ENCODE measurements around the gene ACTR8.

The ACTR8 gene

DNA sequence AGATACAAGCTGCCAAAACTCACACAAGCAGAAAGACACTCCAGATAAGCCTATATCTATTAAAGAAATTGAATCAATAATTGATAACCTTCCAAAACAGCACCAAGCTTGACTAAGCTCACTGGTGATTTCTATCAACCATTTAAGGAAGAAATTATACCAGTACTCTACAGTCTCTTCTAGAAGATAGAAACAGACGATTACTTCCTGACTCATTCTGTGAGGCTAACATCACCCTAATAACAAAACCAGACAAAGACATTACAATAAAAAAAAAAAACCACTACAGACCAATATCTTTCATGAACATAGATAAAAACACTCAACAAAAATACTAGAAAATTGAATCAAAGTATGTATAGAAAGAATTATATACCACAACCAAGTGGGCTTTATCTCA is 55.9 kb downstream of the ACTR8 start:
- Histone ChIP-seq H3K36me3 (ENCODE audit: control insufficient read depth, low read length) (no peaks in the 10 kb centered on the region), H4K20me1 (ENCODE audit: control insufficient read depth, insufficient read depth, low read depth, low read length) (no peaks in the 10 kb centered on the region)
- no peak for TF ChIP-seq EZH2phosphoT487 (IDR thresholded peaks at IDR 0.05; ENCODE audit: borderline replicate concordance, low read length)
- TF ChIP-seq, protein P1, sequence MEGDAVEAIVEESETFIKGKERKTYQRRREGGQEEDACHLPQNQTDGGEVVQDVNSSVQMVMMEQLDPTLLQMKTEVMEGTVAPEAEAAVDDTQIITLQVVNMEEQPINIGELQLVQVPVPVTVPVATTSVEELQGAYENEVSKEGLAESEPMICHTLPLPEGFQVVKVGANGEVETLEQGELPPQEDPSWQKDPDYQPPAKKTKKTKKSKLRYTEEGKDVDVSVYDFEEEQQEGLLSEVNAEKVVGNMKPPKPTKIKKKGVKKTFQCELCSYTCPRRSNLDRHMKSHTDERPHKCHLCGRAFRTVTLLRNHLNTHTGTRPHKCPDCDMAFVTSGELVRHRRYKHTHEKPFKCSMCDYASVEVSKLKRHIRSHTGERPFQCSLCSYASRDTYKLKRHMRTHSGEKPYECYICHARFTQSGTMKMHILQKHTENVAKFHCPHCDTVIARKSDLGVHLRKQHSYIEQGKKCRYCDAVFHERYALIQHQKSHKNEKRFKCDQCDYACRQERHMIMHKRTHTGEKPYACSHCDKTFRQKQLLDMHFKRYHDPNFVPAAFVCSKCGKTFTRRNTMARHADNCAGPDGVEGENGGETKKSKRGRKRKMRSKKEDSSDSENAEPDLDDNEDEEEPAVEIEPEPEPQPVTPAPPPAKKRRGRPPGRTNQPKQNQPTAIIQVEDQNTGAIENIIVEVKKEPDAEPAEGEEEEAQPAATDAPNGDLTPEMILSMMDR (IDR thresholded peaks at IDR 0.05; ENCODE audit: low read depth, low read length, poor library complexity, severe bottlenecking), result no peak

DNA sequence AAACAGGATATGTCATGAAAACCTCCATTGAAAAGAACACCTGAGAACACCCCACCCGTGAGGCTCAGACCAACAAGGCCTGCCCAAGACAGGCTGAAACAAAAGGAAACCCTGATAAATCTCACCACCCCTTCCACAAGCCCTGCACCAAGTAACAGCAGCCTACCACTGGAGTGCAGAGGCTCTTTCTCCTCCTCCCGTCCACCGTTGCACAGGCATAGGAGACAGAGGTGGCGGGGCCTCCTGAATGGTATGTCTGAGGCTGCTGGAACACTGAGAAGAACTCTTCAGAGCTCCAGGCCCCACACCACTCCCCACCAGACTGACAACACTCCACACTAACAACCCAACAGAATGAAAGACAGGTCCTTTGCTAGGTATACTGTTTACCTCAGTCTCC is 57.2 kb downstream of the ACTR8 start:
- TF ChIP-seq EZH2phosphoT487 (IDR thresholded peaks at IDR 0.05; ENCODE audit: borderline replicate concordance, low read length), result no peak
- TF ChIP-seq, protein P1 (IDR thresholded peaks at IDR 0.05; ENCODE audit: low read depth, low read length, poor library complexity, severe bottlenecking), result no peak
- H3K79me2 ChIP-seq (ENCODE audit: control insufficient read depth, low read length), result no peaks in the 10 kb centered on the region
- no peaks in the 10 kb centered on the region for H3K9me3 ChIP-seq (ENCODE audit: control insufficient read depth, insufficient read depth, low read length)
- H3K27me3 ChIP-seq (ENCODE audit: control insufficient read depth, low read length), result no peaks in the 10 kb centered on the region; the same call in 1 of the 2 replicates
- H3K27ac ChIP-seq (ENCODE audit: low read depth, low read length), result no peak overlapping the region
- no peaks in the 10 kb centered on the region for H3K4me1 ChIP-seq (ENCODE audit: control insufficient read depth, low read length)
- H3K36me3 ChIP-seq (ENCODE audit: control insufficient read depth, low read length), result no peaks in the 10 kb centered on the region
- H3K9me2 ChIP-seq (replicated peaks; ENCODE audit: control insufficient read depth, low read length), result no peaks in the 10 kb centered on the region
- no peaks in the 10 kb centered on the region for H3F3A ChIP-seq (ENCODE audit: control insufficient read depth, insufficient read depth)
- H3K4me3 ChIP-seq (ENCODE audit: low read length), result no peak overlapping the region
- H3K4me2 ChIP-seq (ENCODE audit: low read length), result no peak overlapping the region
- no peaks in the 10 kb centered on the region for H4K20me1 ChIP-seq (ENCODE audit: control insufficient read depth, insufficient read depth, low read depth, low read length)

More for the DNA sequence above, 55.9 kb downstream of the ACTR8 start:
- Histone ChIP-seq H3K9me3 (ENCODE audit: control insufficient read depth, insufficient read depth, low read length) (no peaks in the 10 kb centered on the region), H3K9me2 (replicated peaks; ENCODE audit: control insufficient read depth, low read length) (no peaks in the 10 kb centered on the region), H3K27ac (ENCODE audit: low read depth, low read length) (no peak overlapping the region), H3F3A (ENCODE audit: control insufficient read depth, insufficient read depth) (no peaks in the 10 kb centered on the region), H3K79me2 (ENCODE audit: control insufficient read depth, low read length) (no peaks in the 10 kb centered on the region), H3K4me1 (ENCODE audit: control insufficient read depth, low read length) (no peaks in the 10 kb centered on the region), H3K27me3 (ENCODE audit: control insufficient read depth, low read length) (no peaks in the 10 kb centered on the region; the same call in 1 of the 2 replicates), H3K4me2 (ENCODE audit: low read length) (no peak overlapping the region), H3K4me3 (ENCODE audit: low read length) (no peak overlapping the region)

DNA sequence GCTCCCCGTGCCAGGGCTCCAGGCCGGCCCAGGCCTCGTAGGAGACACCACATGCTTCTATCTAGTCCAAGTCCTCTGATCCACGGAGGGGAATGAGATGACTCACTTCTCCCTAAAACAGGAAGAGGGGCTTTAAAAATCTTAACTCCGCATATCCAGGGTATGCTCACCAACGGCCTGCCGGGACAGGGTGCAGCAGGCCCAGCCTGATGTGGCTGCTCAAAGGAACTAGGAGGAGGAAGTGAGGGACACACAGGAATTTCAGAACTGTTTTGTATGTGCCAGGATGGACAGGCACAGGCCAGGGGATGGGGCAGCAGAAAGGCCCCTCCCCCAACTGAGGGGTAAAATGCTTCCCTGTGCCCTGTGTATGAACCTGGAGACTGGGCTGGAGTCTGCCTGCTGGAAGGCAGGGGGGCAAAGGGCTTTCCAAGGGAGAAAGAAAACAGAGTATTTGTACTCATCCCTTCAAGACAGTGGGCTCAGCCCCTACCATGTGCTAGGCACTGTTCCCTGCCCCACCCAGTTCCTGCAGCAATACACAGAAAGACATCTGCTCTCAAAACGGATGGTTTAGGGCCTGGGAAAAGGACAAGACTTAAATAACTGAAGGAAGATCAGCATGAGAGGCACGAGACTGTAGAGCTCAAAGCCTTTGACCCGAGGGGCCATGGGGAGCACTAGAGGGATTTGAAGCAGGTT is 57.8 kb downstream of the ACTR8 start:
- no peaks in the 10 kb centered on the region for H3K4me1 ChIP-seq (ENCODE audit: control insufficient read depth, low read length)
- H3K27me3 ChIP-seq (ENCODE audit: control insufficient read depth, low read length), result no peaks in the 10 kb centered on the region; the same call in 1 of the 2 replicates
- H3K27ac ChIP-seq (ENCODE audit: low read depth, low read length), result no peak overlapping the region
- H3K4me3 ChIP-seq (ENCODE audit: low read length), result no peak overlapping the region
- no peak for TF ChIP-seq EZH2phosphoT487 (IDR thresholded peaks at IDR 0.05; ENCODE audit: borderline replicate concordance, low read length)
- TF ChIP-seq, protein P1 (IDR thresholded peaks at IDR 0.05; ENCODE audit: low read depth, low read length, poor library complexity, severe bottlenecking), result no peak
- no peaks in the 10 kb centered on the region for H3K9me2 ChIP-seq (replicated peaks; ENCODE audit: control insufficient read depth, low read length)
- H3K36me3 ChIP-seq (ENCODE audit: control insufficient read depth, low read length), result no peaks in the 10 kb centered on the region
- no peaks in the 10 kb centered on the region for H3F3A ChIP-seq (ENCODE audit: control insufficient read depth, insufficient read depth)
- no peaks in the 10 kb centered on the region for H3K9me3 ChIP-seq (ENCODE audit: control insufficient read depth, insufficient read depth, low read length)
- no peaks in the 10 kb centered on the region for H3K79me2 ChIP-seq (ENCODE audit: control insufficient read depth, low read length)
- H3K4me2 ChIP-seq (ENCODE audit: low read length), result no peak overlapping the region
- no peaks in the 10 kb centered on the region for H4K20me1 ChIP-seq (ENCODE audit: control insufficient read depth, insufficient read depth, low read depth, low read length)
